AML-193 (cell line): Measurements from ENCODE around the gene DNAH8.
A peak's percentile ranks its signal among the peaks of the same experiment; 100 is the strongest.
"Not testable (repeated sequence)": the region's sequence is repeated elsewhere in the genome, so short reads cannot be mapped to it uniquely, and the experiment has no call there.

ENCODE experiments used
- DNase-seq, 2 experiments: peaks; one replicate each; lab custom pipeline; 2025; lab: John Stamatoyannopoulos, UW

The DNAH8 gene

GRCh38 chr6:38845931-38846330 is 130.8 kb downstream of the DNAH8 start:
- no peak for DNase-seq

GRCh38 chr6:38846361-38846760 is 131.2 kb downstream of the DNAH8 start:
- DNase-seq, result no peak

GRCh38 chr6:38846844-38847243 is 131.7 kb downstream of the DNAH8 start:
- no peak for DNase-seq

GRCh38 chr6:38847497-38847896 is 132.4 kb downstream of the DNAH8 start:
- no peak for DNase-seq

DNA sequence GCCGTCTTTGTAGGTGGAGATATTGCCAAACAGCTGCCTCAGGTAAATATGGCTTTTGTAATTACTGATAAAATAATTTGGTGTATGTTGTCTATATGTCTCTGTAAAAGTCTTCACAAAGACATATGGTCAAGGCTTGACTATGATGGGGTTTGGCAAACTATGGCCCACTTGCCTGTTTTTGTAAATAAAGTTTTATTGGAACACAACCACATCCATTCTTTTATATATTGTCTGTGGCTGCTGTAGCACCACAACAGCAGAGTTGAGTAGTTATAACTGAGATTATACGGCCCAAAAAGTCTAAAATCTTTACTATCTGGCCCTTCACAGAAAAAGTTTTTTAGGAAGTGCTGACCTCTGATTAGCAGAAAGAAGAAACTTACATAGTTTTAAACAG is 133.6 kb downstream of the DNAH8 start:
- DNase-seq, result no peak

DNA sequence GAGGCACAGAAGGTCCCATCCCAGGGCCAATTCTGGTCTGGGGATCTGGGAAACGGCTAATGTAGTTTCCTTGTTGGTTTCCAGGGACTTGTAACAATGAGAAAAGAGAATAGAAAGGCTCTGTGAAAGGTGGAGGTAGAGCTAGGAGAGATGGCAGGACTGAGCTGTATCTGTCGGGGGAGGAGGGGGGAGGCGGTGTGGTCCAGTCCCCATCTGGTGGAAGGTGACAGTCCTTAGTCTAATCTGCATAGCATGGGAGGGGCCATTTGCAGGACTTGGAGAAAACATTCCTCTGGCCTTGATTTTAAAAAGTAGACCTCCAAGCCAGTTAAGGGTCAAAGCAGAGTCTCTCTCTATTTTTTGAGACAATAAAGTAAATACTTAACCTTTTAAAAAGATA is 137.1 kb downstream of the DNAH8 start:
- no peak for DNase-seq

DNA sequence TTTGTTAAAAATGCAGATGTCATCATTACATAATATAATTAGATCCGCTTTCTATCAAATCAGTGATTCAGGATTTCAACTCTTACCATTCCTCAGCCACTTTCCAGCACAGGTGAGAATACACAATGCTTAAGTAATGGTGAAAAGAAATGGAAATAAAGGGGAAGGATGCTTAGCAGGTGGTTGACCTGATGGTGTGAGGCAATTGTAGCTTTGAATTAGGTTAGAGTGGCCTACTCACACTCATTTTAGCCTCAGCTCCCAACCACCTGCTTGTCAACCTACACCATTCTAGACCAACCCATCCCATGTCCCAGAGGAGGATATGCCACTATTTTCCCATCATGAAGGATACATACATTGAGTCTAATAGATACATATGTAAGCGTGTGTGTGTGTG is 138.1 kb downstream of the DNAH8 start:
- DNase-seq, result no peak

- no peak for DNase-seq
These were observed 141.4 kb downstream of the DNAH8 start for GRCh38 chr6:38856492-38856891.

DNA sequence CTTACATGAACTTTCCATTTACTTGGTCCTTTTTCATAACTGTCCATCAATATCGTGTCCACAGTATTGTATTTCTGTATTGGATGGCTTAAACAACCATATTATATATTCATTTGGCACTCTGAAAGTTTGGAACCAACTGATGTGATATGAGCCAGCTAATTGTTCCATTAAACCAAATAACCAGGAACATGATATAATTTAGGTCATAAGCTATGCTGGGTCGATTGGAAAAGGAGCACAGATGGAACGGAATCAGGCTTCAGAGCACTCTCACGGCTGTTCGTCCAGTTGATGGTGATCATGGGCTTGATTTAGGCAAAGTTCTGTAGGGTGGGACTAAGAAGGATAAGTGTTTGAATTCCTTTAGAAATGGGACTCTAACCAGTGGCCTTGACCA is 142.7 kb downstream of the DNAH8 start:
- DNase-seq, result no peak

GRCh38 chr6:38860041-38860440 is 144.9 kb downstream of the DNAH8 start:
- no peak for DNase-seq

GRCh38 chr6:38861926-38862401 is 146.9 kb downstream of the DNAH8 start:
- DNase-seq, result no peak

- DNase-seq, result no peak
These were observed 150.5 kb downstream of the DNAH8 start for GRCh38 chr6:38865521-38866174.

DNA sequence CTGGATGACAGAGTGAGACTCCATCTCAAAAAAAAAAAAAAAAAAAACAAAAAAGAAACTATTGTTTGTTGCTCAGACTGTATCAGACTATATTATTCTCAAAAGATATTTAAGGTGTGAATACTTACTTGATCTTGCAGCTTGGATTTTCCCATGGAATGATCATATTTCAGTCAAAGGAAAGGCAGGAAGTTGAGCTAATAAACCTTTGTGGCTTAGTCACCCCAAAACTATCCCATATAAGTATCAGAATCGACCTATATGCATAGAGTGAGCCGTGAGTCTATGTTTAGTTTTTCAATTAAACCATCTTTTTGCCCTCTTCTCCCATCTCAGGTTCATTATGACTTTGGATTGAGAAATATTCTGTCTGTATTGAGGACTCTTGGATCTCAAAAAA is 152.6 kb downstream of the DNAH8 start:
- no peak for DNase-seq

DNA sequence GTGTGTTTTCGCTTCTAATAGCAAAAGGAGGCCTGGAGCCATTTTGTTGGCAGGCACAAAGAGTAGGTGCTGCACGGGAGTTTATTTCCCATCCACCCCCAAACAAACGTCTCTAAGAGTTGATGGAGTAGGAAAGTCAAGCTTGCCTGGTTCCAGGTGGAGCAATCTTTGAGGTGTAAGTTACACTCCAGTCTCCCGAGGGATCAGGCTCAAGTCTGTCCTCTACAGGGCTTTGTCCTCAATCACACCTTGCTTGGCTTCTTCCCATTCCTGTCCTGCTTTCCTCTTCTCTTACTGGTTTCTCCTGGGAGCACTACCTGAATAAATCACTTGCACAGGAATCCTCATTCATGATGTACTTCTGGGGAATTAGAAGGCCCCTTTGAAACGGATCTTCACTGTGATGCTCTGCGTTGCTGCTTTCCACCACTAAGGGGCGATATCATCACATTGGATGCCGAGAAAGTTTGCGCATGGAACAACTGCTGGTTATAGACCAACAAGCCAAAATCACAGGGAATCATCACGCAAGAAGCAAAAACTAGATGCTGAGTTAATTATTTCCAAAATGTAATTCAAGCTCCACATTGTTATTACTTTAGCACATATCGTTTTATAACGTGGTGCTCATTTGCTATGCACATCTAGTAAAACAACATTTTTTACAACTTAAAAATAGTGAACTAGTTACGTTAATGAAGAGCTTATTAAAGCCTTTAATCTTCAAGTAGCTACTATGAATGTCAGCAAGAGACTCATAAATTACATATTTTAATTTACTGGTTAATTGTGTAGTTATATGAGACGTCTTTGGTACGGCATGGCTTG is 156.8 kb downstream of the DNAH8 start:
- DNase-seq, result peak; percentile 32 to 34

DNA sequence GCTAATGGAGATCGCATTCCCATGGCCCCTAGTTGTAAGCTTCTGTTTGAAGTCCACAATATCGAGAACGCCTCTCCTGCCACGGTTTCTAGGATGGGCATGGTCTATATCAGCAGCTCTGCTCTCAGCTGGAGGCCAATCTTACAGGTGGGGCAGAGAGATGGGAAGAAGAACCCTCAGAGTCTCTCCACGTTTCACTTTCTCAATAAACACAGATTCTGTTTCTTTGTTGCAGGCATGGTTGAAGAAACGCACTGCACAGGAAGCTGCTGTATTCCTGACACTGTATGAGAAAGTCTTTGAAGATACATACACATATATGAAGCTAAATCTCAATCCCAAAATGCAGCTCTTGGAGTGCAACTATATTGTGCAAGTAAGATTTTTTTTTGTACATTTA is 157.9 kb downstream of the DNAH8 start:
- DNase-seq, result no peak

GRCh38 chr6:38873816-38874215 is 158.7 kb downstream of the DNAH8 start:
- not testable (repeated sequence) for DNase-seq

DNA sequence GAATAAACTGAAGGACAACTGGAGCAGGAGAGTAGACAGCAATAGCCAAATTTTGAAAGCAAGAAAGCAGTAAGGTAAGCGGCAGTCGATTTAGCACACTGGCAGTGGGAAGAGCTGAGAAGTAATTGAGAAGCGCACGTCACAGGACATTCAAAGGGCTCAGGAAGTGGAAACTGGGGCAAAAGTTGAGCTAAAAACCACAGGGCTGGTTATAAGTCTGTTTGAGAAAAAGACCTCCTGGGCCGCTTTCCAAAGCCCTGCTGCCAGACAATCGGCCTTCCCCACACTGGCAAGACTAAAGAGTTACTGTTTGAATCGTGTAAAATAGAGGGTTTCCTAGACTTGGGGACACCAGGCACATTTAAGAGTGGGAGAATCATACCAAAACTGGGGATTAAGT is 161.4 kb downstream of the DNAH8 start:
- DNase-seq, result peak in 1 of 2 experiments; percentile 16

DNA sequence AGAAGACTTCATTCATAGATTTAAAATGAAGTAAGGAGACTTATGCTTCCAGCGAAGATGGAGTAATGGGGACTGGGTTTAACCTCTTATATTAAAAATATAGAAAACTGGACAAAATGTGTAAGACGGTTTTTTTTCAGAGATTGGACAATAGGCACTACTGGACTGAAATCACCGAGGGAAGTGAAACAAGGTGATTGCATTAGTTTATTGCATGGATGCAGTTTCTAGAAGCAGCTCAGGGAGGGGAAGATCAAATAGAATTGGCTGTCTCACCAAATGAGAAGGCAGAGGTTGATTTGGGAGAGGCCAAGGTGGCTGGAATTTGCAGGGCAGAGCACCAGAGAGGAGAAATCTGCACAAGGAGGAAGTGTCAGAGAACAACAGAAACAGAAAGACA is 162.6 kb downstream of the DNAH8 start:
- no peak for DNase-seq

- no peak for DNase-seq
These were observed 167.0 kb downstream of the DNAH8 start for GRCh38 chr6:38882157-38882556.

DNA sequence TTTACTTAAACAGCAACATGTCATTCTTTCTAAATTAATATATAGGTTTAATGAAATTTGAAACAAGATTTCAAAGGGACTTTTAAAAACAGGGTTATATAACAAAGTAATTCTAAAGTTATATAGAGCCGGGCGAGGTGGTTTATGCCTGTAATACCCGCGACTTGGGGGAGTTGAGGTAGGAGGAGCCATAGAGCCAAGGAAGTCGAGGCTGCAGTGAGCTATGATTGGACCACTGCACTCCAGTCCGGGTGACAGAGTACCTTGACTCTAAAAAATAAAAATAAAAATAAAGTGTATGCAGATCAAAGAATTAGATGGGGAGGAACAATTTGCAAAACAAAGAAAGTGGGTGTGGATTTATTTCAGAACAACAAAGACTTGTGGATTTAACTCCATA is 182.4 kb downstream of the DNAH8 start:
- DNase-seq, result no peak

DNA sequence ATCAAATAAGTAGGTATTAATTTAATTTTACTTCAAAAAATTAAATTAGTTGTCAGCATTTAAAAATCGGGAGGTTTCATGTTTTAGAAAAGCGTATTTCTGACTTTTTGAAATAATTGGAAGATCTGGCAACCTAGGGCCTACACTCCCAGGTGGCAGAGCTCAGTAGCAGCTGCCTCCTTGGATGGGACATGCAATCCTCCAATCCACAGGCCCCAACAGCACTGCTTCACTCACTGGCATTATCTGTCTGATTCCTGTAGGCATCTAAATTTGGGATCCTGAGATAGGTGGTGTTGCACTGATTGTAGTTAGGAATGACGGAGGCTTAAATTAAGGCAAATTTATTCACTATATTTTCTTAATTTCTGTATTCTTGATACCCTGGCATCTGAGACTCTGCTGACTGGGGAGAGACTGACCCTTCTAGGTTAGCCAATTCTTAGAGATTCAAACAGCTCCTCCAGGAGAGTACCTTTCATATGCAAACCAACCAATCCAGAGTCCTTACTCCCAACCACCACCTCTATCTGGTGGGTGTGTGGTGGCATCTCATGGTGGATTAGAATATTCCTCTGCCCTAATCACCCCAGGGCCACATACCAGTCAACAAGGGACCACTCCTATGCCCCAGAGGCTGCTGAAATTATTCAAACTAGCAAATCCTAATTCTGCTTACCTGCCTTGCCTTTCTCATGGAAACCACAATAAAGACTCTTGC is 186.9 kb downstream of the DNAH8 start:
- no peak for DNase-seq

DNA sequence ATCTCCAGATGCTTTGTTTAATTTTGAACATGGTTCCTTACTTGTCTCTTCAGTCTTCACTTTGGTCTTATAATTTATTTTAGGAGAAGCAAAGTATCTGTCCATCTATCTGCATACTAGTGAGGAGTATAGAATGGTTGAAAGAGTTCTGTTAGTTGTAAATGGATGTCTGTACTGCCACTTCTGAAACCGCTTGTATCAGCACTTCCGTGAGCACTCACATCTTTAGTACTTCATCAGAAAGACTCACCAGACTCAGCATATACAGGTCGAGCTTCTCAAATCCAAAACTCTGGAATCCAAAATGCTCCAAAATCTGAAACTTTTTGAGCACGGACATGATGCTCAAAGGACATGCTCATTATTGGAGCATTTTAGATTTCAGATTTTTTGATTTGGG is 191.5 kb downstream of the DNAH8 start:
- no peak for DNase-seq

GRCh38 chr6:38907264-38907663 is 192.2 kb downstream of the DNAH8 start:
- DNase-seq, result no peak
